ENCODE results near the gene DOP1B. TPM values are rescaled to one million over a fixed set of nuclear protein-coding genes. Genes with fewer than 3 reads are reported as not detected.

The DOP1B gene
- total and polyA plus RNA-seq, 2 of the 4 experiments (the other 2 are of a cell fraction), result 8.8 to 13.0 TPM

GRCh38 chr21:36149788-36150711 is 6.6 kb upstream of the DOP1B start:
- POLR2A ChIA-PET (ENCODE audit: unreplicated experiment), result no interaction called here
- H2BK15ac ChIP-seq (ENCODE audit: low read depth, low read length), result 0 out of 3 replicates have a peak overlapping the region, but pooled peaks have one; percentile 11
- peak; percentile 54 for DNase-seq
- no peaks in the 10 kb centered on the region; a peak in 1 of 4 replicates for H3K79me1 ChIP-seq (ENCODE audit: low read depth in 1 of 2, low read length in 2 of 2)
- no peak overlapping the region for H2AK9ac ChIP-seq (replicated peaks; ENCODE audit: low read depth, low read length, poor library complexity)
- H4K91ac ChIP-seq (ENCODE audit: insufficient read depth, low read depth, low read length), result peak overlapping the region; percentile 8; the same call in 1 of the 2 replicates
- H4K20me1 ChIP-seq (ENCODE audit: insufficient read depth, low read length), result no peaks in the 10 kb centered on the region
- H3K4ac ChIP-seq (ENCODE audit: low read depth, low read length), result peak overlapping the region; percentile 12; the same call in 1 of the 2 replicates
- H4K5ac ChIP-seq (ENCODE audit: low read depth, low read length), result peak overlapping the region; percentile 64
- H4K8ac ChIP-seq (ENCODE audit: low read depth in 2 of 2, low read length in 2 of 2), result peak overlapping the region; percentile 72
- H3K14ac ChIP-seq (replicated peaks; ENCODE audit: low read depth, low read length), result peak overlapping the region; percentile 57; the same call in 1 of the 2 replicates
- 0 out of 2 replicates have a peak overlapping the region, but pooled peaks have one; percentile 7 for H3K27ac ChIP-seq (ENCODE audit: insufficient read depth, low read length)
- H3K56ac ChIP-seq (ENCODE audit: extremely low read depth, insufficient read depth, low read length), result no peak overlapping the region
- peak overlapping the region; percentile 6 for H2BK5ac ChIP-seq (ENCODE audit: low read depth, low read length, poor library complexity, severe bottlenecking)
- no peak overlapping the region; the same call in 1 of the 2 replicates for H3K18ac ChIP-seq (ENCODE audit: low read depth, low read length)
- H3K4me1 ChIP-seq (ENCODE audit: control insufficient read depth, insufficient read depth, low read length), result peaks cover 7% of the 10 kb centered on the region
- peak; percentile 78 for ATAC-seq (ENCODE audit: low read depth)
- H2BK120ac ChIP-seq (ENCODE audit: low read depth, low read length), result 0 out of 2 replicates have a peak overlapping the region, but pooled peaks have one; percentile 2
- no peaks in the 10 kb centered on the region for H3K27me3 ChIP-seq (ENCODE audit: control insufficient read depth, insufficient read depth, low read length)
- in situ Hi-C loops (cut with MboI; ENCODE audit: low sequenced_read_pairs), result loop anchor here (5.0 to 10.0 kb wide), 2 partner anchors 55 to 182 kb away; no protein-coding TSS in a partner anchor
- peaks cover 5% of the 10 kb centered on the region; the same call in 1 of the 2 replicates for H3K9me1 ChIP-seq (ENCODE audit: insufficient read depth, low read length)
- no peaks in the 10 kb centered on the region for H3K36me3 ChIP-seq (ENCODE audit: control insufficient read depth, insufficient read depth, low read length)
- dilution Hi-C loops (cut with HindIII; ENCODE audit: low sequenced_read_pairs, unreplicated experiment), result no loop called here
- no peaks in the 10 kb centered on the region; the same call in 1 of the 2 replicates for H3K9me3 ChIP-seq (ENCODE audit: control insufficient read depth, insufficient read depth, low read length)
- BruUV-seq (replicated peaks), result no TSS peak
- H3K4me3 ChIP-seq (ENCODE audit: insufficient read depth, low read depth, low read length), result no peak overlapping the region
- H3K9ac ChIP-seq (ENCODE audit: low read depth, low read length), result no peak overlapping the region
- intact Hi-C loops (cut with micrococcal nuclease), result no loop called here
- no peak overlapping the region for H3K4me2 ChIP-seq (ENCODE audit: low read depth, low read length)
- no peak overlapping the region for H3K23ac ChIP-seq (ENCODE audit: low read depth, low read length)
- 100% methylated on average over 1 of the region's 7 CpGs; no CpG with 5 or more reads in 1 of the 2 experiments for WGBS, 2 experiments (ENCODE audit: extremely low coverage in 2 of 2, insufficient read length in 1 of 2)
- peak overlapping the region; percentile 56; the same call in 1 of the 2 replicates for H2AK5ac ChIP-seq (ENCODE audit: low read depth, low read length)
- no peak overlapping the region for H2BK20ac ChIP-seq (ENCODE audit: low read depth, low read length)
- peak overlapping the region; percentile 77 for H2AFZ ChIP-seq (replicated peaks; ENCODE audit: low read length, poor library complexity)
- TF ChIP-seq CTCF (conservative IDR thresholded peaks at IDR 0.05; ENCODE audit: low read depth, low read length) (no peak), CEBPB (IDR thresholded peaks at IDR 0.05; ENCODE audit: low read depth, low read length) (peak; percentile 28; the same call in 1 of the 2 replicates)
- CTCF ChIA-PET, result no interaction called here

Measured in IMR-90 (cell line).